Hepatic stellate cell (primary cell): ENCODE measurements around the gene SERPINF2.
"Not testable (repeated sequence)": the region's sequence is repeated elsewhere in the genome, so short reads cannot be mapped to it uniquely, and the experiment has no call there.

Experiments used
- DNase-seq: peaks from one replicate; pipeline ENCODE4 v3.0.0; 2011; ENCODE audit warnings: low spot score

Gene SERPINF2

DNA sequence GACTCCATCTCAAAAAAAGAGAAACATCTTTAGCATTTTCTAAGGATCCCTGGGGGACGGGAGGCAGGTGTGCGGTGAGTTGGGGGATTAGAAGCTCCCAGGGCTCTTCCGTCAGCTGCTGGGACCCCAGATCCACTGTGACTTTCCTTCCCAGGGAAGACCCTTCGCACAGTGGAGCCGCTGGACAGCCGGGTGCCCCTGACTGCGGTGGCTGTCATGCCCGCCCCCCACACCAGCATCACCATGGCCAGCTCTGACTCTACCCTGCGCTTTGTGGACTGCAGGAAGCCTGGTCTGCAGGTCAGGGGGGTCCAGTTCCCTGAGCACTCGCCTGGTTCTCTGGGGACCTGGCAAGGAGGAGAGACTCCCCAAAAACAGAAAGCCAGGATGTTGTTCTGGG, 7.3 kb upstream of the SERPINF2 start:
- DNase-seq: no peak

DNA sequence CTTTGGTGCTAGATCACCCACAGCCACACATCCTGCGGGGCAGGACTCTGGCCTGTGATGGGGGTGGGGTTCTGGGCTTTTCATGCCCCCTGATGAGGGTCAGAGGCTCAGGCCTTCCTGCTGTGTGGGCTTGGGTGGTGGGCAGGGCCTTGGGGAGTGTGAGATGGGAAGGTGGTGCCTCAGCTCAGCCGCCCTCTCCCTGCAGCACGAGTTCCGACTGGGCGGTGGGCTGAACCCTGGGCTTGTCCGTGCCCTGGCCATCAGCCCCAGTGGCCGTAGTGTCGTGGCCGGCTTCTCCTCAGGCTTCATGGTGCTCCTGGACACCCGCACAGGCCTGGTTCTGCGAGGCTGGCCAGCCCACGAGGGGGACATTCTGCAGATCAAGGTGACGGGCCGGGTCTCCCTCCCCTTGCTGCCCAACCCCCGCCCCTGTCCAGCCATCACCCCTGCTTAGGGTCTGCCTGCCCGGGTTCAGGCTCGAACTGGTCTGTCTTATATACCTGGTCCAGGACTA, 6.8 kb upstream of the SERPINF2 start:
- no peak for DNase-seq

- peak; percentile 90 for DNase-seq
Measured at GRCh38 chr17:1736348-1737281, 6.1 kb upstream of the SERPINF2 start.

DNA sequence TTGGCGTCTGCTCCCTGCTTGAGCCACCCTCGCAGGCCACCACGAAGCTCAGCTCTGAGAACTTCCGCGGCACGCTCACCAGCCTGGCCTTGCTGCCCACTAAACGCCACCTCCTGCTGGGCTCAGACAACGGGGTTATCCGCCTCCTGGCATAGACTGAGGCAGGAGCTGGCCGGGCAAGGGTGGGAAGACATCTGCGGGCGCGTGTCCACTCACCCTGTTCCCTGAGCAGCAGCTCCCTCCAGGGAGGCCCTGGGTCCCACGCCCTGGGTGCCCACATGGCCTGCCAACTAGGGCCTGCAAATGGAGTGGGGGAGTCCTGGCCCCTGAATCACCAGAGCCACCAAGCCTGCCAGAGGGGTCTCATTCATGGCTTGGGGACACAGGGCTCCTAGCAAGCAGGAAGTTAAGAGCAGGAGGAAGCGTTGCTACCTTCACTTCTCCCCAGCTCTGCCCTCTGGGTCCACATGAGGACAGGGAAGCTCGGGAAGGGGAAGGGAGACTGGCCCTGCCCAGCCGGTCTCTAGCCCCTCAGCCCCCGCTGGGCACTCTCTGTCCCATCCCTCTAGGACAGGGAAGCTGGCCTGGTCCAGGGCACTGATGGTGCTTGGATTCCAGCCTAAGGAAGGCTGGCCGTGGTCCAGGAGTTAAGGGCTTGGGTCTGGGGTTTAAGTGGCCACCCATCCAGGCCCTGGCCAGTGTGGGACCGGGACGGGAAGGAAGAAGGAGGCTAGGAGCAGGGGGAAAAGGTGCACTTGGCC, 5.0 kb upstream of the SERPINF2 start:
- DNase-seq: no peak

DNA sequence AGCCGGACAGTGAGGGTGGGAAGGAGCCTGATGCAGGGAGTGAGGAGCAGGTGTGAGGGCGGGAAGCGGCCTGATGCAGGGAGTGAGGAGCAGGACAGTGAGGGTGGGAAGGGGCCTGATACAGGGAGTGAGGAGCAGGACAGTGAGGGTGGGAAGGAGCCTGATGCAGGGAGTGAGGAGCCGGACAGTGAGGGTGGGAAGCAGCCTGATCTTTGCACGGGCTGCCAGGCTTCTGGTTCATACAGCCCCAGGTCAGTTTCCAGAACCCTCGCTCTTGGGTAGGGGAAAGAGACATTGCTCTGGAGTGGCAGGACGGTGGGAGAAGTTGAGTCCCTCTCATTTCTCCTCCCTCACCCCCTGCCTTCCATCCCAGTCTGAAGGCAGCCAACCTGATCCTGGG, 772 bp upstream of the SERPINF2 start:
- not testable (repeated sequence) for DNase-seq

GRCh38 chr17:1743088-1743439, 393 bp downstream of the SERPINF2 start:
- no peak for DNase-seq

DNA sequence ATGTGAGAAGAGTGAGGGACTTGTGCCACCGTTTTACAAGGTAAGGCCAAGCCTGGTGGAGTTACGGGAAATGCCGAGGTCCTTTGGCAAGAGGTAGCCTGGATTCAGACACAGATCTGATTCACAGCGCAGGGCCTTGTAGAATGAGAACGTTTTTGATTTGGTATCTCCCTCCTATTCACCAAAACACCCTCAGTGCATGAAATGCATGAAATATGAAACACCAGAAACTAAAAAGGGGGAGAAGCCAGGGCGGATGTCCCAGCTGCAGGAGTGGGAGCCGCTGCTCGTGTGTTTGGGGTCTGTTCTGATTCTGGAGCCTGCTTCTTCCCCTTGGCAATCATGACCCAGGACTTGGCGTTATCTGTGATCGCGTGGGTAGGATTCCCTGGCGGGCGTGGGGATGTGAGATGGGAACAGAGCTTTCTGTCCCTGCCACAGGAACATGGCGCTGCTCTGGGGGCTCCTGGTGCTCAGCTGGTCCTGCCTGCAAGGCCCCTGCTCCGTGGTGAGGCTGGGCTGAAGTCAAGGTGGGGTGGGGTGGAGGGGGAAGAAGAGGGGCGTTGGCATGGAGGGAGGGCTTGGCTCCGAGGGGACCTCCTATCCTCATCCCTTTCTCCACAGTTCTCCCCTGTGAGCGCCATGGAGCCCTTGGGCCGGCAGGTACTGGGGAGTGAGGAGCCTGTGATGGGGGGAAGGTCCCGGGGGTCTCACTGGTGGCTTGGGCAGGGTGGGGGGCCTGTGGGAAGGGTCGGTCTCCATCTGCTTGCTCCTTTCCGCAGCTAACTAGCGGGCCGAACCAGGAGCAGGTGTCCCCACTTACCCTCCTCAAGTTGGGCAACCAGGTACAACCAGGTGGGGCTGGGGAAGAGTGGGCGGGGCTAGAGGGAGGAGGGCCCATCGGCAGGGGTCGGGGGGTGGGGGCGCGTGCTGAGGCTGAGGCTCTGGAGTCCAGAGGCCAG, 2.2 kb downstream of the SERPINF2 start:
- DNase-seq: no peak

- DNase-seq: no peak
Measured at GRCh38 chr17:1745513-1746020, 2.9 kb downstream of the SERPINF2 start.

DNA sequence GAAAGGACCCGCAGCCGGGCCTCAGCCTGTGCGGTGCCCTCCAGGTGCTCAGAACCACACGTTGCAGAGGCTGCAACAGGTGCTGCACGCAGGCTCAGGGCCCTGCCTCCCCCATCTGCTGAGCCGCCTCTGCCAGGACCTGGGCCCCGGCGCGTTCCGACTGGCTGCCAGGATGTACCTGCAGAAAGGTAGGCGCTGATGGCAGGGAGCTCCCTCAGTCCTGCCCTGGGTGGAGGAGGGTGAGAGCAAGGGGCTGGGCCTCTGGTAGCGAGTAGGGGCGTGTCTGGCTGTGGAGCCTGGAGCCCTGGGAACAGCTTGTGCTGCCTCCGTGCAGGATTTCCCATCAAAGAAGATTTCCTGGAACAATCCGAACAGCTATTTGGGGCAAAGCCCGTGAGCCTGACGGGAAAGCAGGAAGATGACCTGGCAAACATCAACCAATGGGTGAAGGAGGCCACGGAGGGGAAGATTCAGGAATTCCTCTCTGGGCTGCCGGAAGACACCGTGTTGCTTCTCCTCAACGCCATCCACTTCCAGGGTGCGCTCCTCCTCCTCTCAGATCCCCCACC, 4.4 kb downstream of the SERPINF2 start:
- no peak for DNase-seq

DNA sequence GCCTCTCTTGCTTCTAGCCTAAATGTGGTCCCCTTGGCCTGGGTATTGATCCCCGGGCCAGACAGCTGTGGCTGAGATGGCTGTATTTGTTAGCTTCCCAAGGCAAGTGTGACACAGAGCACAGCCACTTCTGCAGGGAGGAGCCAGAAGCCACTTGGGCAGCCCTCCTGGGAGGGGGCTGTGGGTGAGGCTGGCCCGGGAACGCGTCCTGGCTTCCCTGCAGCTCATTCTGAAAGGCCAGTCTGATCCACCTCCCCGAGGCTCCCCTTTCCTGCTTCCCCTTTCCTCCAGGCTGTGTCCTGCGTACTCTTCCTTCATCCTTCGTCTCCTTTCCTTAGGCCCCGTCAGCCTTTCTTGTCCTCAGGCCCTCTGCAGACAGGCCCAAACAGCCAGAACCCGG, 8.0 kb downstream of the SERPINF2 start:
- no peak for DNase-seq

DNA sequence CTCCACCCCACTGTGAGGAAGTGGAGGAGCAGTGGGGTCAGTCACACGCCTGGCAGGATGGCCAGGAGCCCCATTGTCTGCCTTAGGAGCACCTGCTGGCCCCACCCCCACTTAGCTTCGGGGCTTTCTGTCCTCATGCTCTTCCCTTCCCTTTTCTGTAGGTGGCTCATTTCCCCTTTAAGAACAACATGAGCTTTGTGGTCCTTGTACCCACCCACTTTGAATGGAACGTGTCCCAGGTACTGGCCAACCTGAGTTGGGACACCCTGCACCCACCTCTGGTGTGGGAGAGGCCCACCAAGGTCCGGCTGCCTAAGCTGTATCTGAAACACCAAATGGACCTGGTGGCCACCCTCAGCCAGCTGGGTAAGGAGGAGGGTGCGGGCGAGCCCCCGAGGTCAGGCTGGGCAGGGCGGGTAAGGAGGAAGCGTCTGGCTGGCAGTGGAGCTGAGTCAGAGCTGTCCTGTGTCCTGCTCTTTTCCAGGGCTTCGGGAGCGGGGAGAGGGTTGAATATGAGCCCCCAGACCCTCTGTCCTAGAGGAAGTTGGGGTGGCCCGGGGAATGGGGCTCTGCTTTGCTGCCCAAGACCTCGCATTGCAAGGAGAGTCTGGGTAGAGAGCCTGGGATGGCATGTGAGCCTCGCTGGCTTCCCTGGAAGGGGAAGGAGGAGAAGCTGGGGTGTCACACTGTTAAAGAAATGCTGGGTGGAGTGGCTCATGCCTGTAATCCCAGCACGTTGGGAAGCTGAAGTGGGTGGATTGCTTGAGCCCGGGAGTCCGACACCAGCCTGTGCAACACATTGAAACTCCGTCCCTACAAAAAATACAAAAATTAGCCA, 10.0 kb downstream of the SERPINF2 start:
- DNase-seq: no peak

GRCh38 chr17:1753767-1754429, 11.2 kb downstream of the SERPINF2 start:
- no peak for DNase-seq

- DNase-seq: no peak
Measured at GRCh38 chr17:1754430-1755112, 11.9 kb downstream of the SERPINF2 start.

GRCh38 chr17:1755252-1755826, 12.7 kb downstream of the SERPINF2 start:
- DNase-seq: no peak

GRCh38 chr17:1755827-1756262, 13.2 kb downstream of the SERPINF2 start:
- DNase-seq: no peak

GRCh38 chr17:1758807-1759206, 16.1 kb downstream of the SERPINF2 start:
- no peak for DNase-seq

GRCh38 chr17:1759529-1759928, 16.9 kb downstream of the SERPINF2 start:
- DNase-seq: no peak

DNA sequence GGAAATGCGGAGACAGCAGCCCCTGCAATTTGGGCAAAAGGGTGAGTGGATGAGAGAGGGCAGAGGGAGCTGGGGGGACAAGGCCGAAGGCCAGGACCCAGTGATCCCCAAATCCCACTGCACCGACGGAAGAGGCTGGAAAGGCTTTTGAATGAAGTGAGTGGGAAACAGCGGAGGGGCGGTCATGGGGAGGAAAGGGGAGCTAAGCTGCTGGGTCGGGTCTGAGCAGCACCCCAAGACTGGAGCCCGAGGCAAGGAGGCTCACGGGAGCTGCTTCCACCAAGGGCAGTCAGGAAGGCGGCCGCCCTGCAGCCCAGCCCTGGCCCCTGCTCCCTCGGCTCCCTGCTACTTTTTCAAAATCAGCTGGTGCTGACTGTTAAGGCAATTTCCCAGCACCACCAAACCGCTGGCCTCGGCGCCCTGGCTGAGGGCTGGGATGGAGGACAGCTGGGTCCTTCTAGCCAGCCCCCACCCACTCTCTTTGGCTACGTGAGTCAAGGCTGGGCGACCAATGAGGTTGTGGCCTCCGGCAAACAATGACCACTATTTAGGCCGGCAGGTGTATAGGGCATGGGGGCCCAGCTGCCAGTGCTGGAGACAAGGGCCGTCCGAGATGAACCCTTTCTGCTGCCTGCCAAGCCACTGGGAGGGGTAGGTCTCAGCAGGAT, 19.7 kb downstream of the SERPINF2 start:
- DNase-seq: no peak
